ENCODE results near the gene NAA60. TPM values are rescaled to one million over a fixed set of nuclear protein-coding genes. Genes with fewer than 3 reads are reported as not detected.

Gene NAA60
- polyA plus RNA-seq, 1 donor from 2014 or later: 32.0 TPM

DNA sequence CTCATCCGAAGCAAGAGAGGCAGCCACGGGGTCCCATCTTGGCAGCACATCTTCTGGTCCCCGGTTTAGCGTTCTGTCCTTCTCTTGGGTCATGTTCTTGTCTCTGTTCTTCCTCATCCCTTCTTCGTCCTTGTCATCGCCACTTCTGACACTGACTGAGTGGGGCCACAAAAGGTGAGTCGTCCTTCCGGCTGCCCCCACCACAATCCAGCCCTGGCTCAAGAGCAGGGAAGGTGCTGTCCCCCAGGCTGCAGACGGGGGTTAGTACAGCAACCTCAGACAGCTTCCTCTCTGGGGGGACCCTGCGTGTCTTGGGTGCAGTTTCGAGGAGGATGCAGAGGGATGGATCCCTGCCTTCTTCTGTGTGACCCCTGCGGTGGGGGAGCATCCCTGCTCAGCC is 21.8 kb downstream of the NAA60 start:
- Histone ChIP-seq H4K20me1 (ENCODE audit: insufficient read depth) (no peaks in the 10 kb centered on the region), H3K79me2 (replicated peaks; ENCODE audit: insufficient read depth, low read length) (peaks cover 54% of the 10 kb centered on the region), H3K4me2 (ENCODE audit: low read length) (no peak overlapping the region), H3K27me3 (ENCODE audit: insufficient read depth, low read depth, low read length) (no peaks in the 10 kb centered on the region), H3F3A (ENCODE audit: insufficient read depth, low read length, poor library complexity, severe bottlenecking) (no peaks in the 10 kb centered on the region), H3K9me3 (ENCODE audit: low read length) (no peaks in the 10 kb centered on the region), H3K36me3 (ENCODE audit: insufficient read depth, low read length) (no peaks in the 10 kb centered on the region), H3K9me2 (ENCODE audit: insufficient read depth, low read length) (no peaks in the 10 kb centered on the region), H2AFZ (ENCODE audit: low read depth, low read length) (no peak overlapping the region), H3K4me3 (ENCODE audit: low read length) (no peak overlapping the region), H3K27ac (ENCODE audit: low read length) (no peak overlapping the region), H3K9ac (ENCODE audit: low read length) (no peak overlapping the region)
- no peak for TF ChIP-seq EP300 (conservative IDR thresholded peaks at IDR 0.05; ENCODE audit: poor library complexity, severe bottlenecking)

DNA sequence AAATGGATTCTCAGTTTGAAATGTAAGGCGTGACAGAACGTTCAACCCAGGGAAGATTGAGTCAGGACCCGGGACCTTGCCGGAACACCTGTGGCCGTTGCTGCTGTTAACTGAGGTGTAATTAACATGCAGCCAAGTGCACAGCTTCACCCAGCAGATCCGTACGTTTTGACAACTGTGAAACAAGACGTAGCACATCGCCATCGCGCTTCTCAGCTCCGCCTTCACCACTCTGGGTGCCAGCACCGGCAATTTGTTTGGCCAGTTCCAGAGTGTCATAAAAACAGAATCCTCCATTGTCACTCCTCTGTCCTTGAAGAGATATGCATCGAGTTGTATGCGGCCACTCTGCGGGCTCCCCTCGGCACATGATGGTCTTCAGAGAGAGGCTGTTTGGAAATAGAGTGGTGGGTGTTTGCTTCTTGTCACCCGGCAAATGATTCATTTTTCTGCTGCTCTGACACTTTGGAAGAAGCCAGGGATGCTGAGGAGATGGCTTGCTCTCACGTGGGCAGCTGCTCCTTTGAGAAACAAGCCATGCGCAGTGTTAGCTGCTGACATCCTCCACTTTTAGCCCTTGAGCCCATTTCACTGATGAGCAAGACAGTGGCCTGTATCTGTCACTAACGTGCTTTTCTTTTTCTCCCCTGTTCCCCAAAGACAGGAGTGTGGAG is 22.6 kb downstream of the NAA60 start:
- H3K27ac ChIP-seq (ENCODE audit: low read length): no peak overlapping the region
- TF ChIP-seq SMC3 (conservative IDR thresholded peaks at IDR 0.05; ENCODE audit: poor library complexity): no peak
- TF ChIP-seq, protein P1, sequence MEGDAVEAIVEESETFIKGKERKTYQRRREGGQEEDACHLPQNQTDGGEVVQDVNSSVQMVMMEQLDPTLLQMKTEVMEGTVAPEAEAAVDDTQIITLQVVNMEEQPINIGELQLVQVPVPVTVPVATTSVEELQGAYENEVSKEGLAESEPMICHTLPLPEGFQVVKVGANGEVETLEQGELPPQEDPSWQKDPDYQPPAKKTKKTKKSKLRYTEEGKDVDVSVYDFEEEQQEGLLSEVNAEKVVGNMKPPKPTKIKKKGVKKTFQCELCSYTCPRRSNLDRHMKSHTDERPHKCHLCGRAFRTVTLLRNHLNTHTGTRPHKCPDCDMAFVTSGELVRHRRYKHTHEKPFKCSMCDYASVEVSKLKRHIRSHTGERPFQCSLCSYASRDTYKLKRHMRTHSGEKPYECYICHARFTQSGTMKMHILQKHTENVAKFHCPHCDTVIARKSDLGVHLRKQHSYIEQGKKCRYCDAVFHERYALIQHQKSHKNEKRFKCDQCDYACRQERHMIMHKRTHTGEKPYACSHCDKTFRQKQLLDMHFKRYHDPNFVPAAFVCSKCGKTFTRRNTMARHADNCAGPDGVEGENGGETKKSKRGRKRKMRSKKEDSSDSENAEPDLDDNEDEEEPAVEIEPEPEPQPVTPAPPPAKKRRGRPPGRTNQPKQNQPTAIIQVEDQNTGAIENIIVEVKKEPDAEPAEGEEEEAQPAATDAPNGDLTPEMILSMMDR (IDR thresholded peaks at IDR 0.05; ENCODE audit: poor library complexity, severe bottlenecking): no peak
- no peak for TF ChIP-seq RAD21 (conservative IDR thresholded peaks at IDR 0.05)
- TF ChIP-seq, protein P2, sequence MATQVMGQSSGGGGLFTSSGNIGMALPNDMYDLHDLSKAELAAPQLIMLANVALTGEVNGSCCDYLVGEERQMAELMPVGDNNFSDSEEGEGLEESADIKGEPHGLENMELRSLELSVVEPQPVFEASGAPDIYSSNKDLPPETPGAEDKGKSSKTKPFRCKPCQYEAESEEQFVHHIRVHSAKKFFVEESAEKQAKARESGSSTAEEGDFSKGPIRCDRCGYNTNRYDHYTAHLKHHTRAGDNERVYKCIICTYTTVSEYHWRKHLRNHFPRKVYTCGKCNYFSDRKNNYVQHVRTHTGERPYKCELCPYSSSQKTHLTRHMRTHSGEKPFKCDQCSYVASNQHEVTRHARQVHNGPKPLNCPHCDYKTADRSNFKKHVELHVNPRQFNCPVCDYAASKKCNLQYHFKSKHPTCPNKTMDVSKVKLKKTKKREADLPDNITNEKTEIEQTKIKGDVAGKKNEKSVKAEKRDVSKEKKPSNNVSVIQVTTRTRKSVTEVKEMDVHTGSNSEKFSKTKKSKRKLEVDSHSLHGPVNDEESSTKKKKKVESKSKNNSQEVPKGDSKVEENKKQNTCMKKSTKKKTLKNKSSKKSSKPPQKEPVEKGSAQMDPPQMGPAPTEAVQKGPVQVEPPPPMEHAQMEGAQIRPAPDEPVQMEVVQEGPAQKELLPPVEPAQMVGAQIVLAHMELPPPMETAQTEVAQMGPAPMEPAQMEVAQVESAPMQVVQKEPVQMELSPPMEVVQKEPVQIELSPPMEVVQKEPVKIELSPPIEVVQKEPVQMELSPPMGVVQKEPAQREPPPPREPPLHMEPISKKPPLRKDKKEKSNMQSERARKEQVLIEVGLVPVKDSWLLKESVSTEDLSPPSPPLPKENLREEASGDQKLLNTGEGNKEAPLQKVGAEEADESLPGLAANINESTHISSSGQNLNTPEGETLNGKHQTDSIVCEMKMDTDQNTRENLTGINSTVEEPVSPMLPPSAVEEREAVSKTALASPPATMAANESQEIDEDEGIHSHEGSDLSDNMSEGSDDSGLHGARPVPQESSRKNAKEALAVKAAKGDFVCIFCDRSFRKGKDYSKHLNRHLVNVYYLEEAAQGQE (IDR thresholded peaks at IDR 0.05; ENCODE audit: borderline replicate concordance): no peak
- no peak for TF ChIP-seq TAF1 (IDR thresholded peaks at IDR 0.05; ENCODE audit: low read depth)
- no peak for TF ChIP-seq EZH2 (IDR thresholded peaks at IDR 0.05; ENCODE audit: borderline replicate concordance, insufficient read depth, low read length, poor library complexity, severe bottlenecking)
- TF ChIP-seq EP300 (conservative IDR thresholded peaks at IDR 0.05; ENCODE audit: poor library complexity, severe bottlenecking): no peak
- no peak for TF ChIP-seq MXI1 (conservative IDR thresholded peaks at IDR 0.05; ENCODE audit: poor library complexity, severe bottlenecking)
- no peak for TF ChIP-seq POLR2AphosphoS5 (IDR thresholded peaks at IDR 0.05)
- H3K9ac ChIP-seq (ENCODE audit: low read length): no peak overlapping the region
- no peaks in the 10 kb centered on the region for H3F3A ChIP-seq (ENCODE audit: insufficient read depth, low read length, poor library complexity, severe bottlenecking)
- H3K27me3 ChIP-seq (ENCODE audit: insufficient read depth, low read depth, low read length): no peaks in the 10 kb centered on the region
- H3K4me3 ChIP-seq (ENCODE audit: low read length): no peak overlapping the region
- no peak overlapping the region for H2AFZ ChIP-seq (ENCODE audit: low read depth, low read length)
- H3K9me3 ChIP-seq (ENCODE audit: low read length): no peaks in the 10 kb centered on the region
- H3K9me2 ChIP-seq (ENCODE audit: insufficient read depth, low read length): no peaks in the 10 kb centered on the region
- H3K79me2 ChIP-seq (replicated peaks; ENCODE audit: insufficient read depth, low read length): peaks cover 54% of the 10 kb centered on the region
- no peak overlapping the region for H3K4me2 ChIP-seq (ENCODE audit: low read length)
- no peaks in the 10 kb centered on the region for H3K36me3 ChIP-seq (ENCODE audit: insufficient read depth, low read length)
- H4K20me1 ChIP-seq (ENCODE audit: insufficient read depth): no peaks in the 10 kb centered on the region

All from neural cell (in vitro differentiated cells).